ENCODE data around the gene MYL5.
"Not testable (repeated sequence)": the region's sequence is repeated elsewhere in the genome, so short reads cannot be mapped to it uniquely, and the experiment has no call there.

The MYL5 gene

GRCh38 chr4:705278-706082 lies 31.1 kb downstream of the MYL5 start, which contains the start of gene PCGF3:
TSS of gene PCGF3 (plus strand) at chr4:705832. CDS start at chr4:733681, 27,849 bp downstream.
- DNase-seq (ENCODE audit: low spot score), result peak; percentile 100

GRCh38 chr4:706083-706633 lies 31.8 kb downstream of the MYL5 start:
- DNase-seq (ENCODE audit: low spot score), result not testable (repeated sequence)

GRCh38 chr4:706834-707598 lies 32.7 kb downstream of the MYL5 start:
- no peak for DNase-seq (ENCODE audit: low spot score)

- no peak for DNase-seq (ENCODE audit: low spot score)
These were observed 33.7 kb downstream of the MYL5 start for GRCh38 chr4:707929-708630.

- no peak for DNase-seq (ENCODE audit: low spot score)
These were observed 34.2 kb downstream of the MYL5 start for GRCh38 chr4:708631-708933.

- DNase-seq (ENCODE audit: low spot score), result no peak
These were observed 35.0 kb downstream of the MYL5 start for GRCh38 chr4:709348-709747.

GRCh38 chr4:710116-710515 lies 35.8 kb downstream of the MYL5 start:
- DNase-seq (ENCODE audit: low spot score), result no peak

- DNase-seq (ENCODE audit: low spot score), result no peak
These were observed 36.6 kb downstream of the MYL5 start for GRCh38 chr4:710916-711315.

- no peak for DNase-seq (ENCODE audit: low spot score)
These were observed 37.8 kb downstream of the MYL5 start for GRCh38 chr4:712093-712492.

- no peak for DNase-seq (ENCODE audit: low spot score)
These were observed 38.7 kb downstream of the MYL5 start for GRCh38 chr4:712916-713632.

- no peak for DNase-seq (ENCODE audit: low spot score)
These were observed 39.7 kb downstream of the MYL5 start for GRCh38 chr4:714087-714486.

GRCh38 chr4:717601-718320 lies 43.4 kb downstream of the MYL5 start:
- DNase-seq (ENCODE audit: low spot score), result peak; percentile 28

GRCh38 chr4:718460-718859 lies 44.1 kb downstream of the MYL5 start:
- no peak for DNase-seq (ENCODE audit: low spot score)

GRCh38 chr4:720111-720860 lies 45.9 kb downstream of the MYL5 start:
- DNase-seq (ENCODE audit: low spot score), result no peak

- no peak for DNase-seq (ENCODE audit: low spot score)
These were observed 47.2 kb downstream of the MYL5 start for GRCh38 chr4:721261-722168.

- no peak for DNase-seq (ENCODE audit: low spot score)
These were observed 47.9 kb downstream of the MYL5 start for GRCh38 chr4:722169-722725.

- no peak for DNase-seq (ENCODE audit: low spot score)
These were observed 48.6 kb downstream of the MYL5 start for GRCh38 chr4:722851-723360.

- no peak for DNase-seq (ENCODE audit: low spot score)
These were observed 49.6 kb downstream of the MYL5 start for GRCh38 chr4:723751-724530.
